Measurements from ENCODE around the gene ZBTB8A. TPM values are rescaled to one million over a fixed set of nuclear protein-coding genes. Genes with fewer than 3 reads are reported as not detected.
"Not testable (repeated sequence)": the region's sequence is repeated elsewhere in the genome, so short reads cannot be mapped to it uniquely, and the experiment has no call there.

The ZBTB8A gene
- total and polyA plus RNA-seq, 2 experiments from 2014 or later: 4.4 to 5.7 TPM

DNA sequence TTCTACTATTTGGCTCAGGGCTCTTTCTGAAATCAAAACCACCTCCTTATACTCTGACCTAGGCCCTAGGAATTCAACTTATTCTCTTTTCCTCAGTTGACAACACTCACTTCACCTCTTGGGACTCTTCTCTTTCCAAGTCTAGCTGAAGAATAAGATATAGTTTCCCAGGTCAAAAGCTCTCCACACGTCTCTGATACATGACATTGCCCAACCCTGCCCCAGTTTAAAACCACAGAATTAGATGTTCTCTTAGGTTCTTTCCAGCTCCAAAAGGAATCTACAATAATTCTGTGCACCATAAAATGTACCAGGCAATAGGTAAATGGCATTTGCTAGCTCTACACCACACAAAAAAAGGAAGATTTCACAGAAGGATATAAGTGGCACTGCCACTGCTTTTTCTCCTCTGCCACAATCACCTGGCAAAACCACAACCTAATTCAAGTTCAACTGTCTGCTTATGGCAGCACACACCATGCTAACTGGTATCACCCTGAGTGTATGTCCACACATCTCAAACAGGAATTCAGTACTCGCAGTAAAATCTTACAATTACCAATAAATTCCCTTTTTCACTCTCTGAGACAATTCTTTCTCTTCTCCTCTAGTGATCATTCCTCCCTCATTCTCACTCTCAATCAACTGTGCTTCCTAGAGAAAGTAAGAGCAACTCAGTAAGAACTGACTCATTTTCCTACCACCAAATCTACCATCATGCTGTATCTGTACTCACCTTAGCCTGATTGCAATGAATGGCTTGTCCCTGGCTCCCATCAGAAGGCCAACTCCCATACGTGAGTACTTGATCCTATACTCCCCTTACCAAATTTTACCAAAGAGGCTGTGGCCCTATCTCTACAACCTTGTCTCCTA, 83.8 kb downstream of the ZBTB8A start:
- Histone ChIP-seq H3K36me3 (peaks cover 7% of the 10 kb centered on the region), H3K4me1 (ENCODE audit: low read depth) (no peaks in the 10 kb centered on the region), H3K4me3 (no peak overlapping the region), H3K27me3 (no peaks in the 10 kb centered on the region), H3K9me3 (ENCODE audit: low read depth) (no peaks in the 10 kb centered on the region), H3K27ac (no peak overlapping the region)
- TF ChIP-seq, protein P1, sequence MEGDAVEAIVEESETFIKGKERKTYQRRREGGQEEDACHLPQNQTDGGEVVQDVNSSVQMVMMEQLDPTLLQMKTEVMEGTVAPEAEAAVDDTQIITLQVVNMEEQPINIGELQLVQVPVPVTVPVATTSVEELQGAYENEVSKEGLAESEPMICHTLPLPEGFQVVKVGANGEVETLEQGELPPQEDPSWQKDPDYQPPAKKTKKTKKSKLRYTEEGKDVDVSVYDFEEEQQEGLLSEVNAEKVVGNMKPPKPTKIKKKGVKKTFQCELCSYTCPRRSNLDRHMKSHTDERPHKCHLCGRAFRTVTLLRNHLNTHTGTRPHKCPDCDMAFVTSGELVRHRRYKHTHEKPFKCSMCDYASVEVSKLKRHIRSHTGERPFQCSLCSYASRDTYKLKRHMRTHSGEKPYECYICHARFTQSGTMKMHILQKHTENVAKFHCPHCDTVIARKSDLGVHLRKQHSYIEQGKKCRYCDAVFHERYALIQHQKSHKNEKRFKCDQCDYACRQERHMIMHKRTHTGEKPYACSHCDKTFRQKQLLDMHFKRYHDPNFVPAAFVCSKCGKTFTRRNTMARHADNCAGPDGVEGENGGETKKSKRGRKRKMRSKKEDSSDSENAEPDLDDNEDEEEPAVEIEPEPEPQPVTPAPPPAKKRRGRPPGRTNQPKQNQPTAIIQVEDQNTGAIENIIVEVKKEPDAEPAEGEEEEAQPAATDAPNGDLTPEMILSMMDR (IDR thresholded peaks at IDR 0.05; ENCODE audit: low read depth, low read length): no peak
- DNase-seq (ENCODE audit: low read depth in 1 of 2, low spot score in 1 of 2): no peak

DNA sequence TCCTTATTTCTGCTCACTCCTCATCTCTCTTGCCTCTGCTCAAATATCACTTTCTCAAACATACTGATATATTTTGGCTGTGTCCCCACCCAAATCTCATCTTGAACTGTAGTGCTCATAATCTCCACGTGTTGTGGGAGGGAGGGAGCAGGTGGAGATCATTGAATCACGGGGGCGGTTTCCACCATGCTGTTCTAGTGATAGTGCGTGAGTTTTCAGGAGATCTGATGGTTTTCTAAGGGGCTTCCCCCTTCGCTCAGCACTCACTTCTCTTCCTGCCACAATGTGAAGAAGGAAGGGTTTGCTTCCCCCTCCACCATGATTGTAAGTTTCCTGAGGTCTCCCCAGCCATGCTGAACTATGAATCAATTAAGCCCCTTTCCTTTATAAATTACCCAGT, 84.5 kb downstream of the ZBTB8A start:
- Histone ChIP-seq H3K4me3 (no peak overlapping the region), H3K36me3 (peaks cover 9% of the 10 kb centered on the region), H3K27me3 (no peaks in the 10 kb centered on the region), H3K27ac (no peak overlapping the region), H3K4me1 (ENCODE audit: low read depth) (no peaks in the 10 kb centered on the region), H3K9me3 (ENCODE audit: low read depth) (no peaks in the 10 kb centered on the region)
- no peak for DNase-seq (ENCODE audit: low read depth in 1 of 2, low spot score in 1 of 2)
- TF ChIP-seq, protein P1 (IDR thresholded peaks at IDR 0.05; ENCODE audit: low read depth, low read length): no peak

DNA sequence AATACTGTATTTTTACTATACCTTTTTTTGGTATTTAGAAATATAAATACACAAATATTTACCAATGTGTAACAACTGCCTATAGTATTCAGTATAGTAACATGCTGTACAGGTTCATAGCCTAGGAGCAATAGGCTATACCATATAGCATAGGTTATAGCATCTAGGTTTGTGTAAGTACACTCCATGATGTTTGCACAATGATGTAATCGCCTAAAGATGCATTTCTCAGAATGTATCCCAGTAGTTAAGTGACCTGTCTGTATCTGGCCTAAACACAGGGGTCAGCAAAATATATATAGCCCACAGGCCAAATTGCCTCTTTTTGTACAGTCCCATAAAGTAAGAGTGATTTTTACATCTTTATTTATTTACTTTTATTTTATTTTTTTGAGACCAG, 86.9 kb downstream of the ZBTB8A start:
- H3K36me3 ChIP-seq: peaks cover 9% of the 10 kb centered on the region
- H3K27ac ChIP-seq: no peak overlapping the region
- H3K9me3 ChIP-seq (ENCODE audit: low read depth): no peaks in the 10 kb centered on the region
- DNase-seq (ENCODE audit: low read depth in 1 of 2, low spot score in 1 of 2): no peak
- no peak overlapping the region for H3K4me3 ChIP-seq
- TF ChIP-seq, protein P1 (IDR thresholded peaks at IDR 0.05; ENCODE audit: low read depth, low read length): no peak
- H3K4me1 ChIP-seq (ENCODE audit: low read depth): no peaks in the 10 kb centered on the region
- no peaks in the 10 kb centered on the region for H3K27me3 ChIP-seq

DNA sequence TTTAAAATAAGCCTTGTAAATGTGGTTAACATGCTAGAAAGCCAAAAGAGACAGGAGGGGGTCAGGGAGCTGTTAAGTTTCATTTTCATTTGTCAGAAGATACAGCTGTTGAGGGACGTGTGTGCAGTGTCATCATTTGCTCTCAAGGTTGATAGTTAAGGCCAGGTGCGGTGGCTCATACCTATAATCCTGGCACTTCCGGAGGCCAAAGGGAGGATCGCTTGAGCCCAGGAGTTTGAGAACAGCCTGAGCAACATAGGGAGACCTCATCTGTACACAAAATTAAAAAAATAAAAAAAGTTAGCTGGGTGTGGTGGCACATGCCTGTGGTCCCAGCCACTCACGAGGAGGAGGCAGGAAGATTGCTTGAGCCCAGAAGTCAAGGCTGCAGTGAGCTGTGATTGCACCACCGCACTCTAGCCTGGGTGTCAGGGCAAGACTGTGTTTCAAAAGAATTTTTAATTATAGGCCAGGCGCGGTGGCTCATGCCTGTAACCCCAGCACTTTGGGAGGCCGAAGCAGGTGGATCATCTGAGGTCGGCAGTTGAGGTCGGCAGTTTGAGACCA, 88.5 kb downstream of the ZBTB8A start:
- no peaks in the 10 kb centered on the region for H3K4me1 ChIP-seq (ENCODE audit: low read depth)
- DNase-seq (ENCODE audit: low read depth in 1 of 2, low spot score in 1 of 2): no peak
- TF ChIP-seq, protein P1 (IDR thresholded peaks at IDR 0.05; ENCODE audit: low read depth, low read length): no peak
- no peak overlapping the region for H3K4me3 ChIP-seq
- no peak overlapping the region for H3K27ac ChIP-seq
- H3K27me3 ChIP-seq: no peaks in the 10 kb centered on the region
- no peaks in the 10 kb centered on the region for H3K9me3 ChIP-seq (ENCODE audit: low read depth)
- peaks cover 9% of the 10 kb centered on the region for H3K36me3 ChIP-seq

DNA sequence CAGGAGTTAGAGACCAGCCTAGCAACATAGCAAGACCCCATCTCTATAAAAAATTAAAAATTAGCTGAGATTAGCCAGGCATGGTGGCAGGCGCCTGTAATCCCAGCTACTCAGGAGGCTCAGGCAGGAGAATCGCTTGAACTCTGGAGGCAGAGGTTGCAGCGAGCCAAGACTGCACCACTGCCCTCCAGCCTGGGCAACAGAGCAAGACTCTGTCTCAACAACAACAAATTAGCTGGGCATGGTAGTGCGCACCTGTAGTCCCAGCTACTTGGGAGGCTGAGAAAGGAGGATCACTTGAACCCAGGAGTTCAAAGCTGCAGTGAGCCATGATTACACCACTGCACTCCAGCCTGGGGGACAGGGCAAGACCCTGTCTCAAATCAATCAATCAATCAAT, 90.9 kb downstream of the ZBTB8A start:
- H3K4me1 ChIP-seq (ENCODE audit: low read depth); H3K27me3 ChIP-seq; H3K27ac ChIP-seq; H3K4me3 ChIP-seq; H3K36me3 ChIP-seq; DNase-seq (ENCODE audit: low read depth in 1 of 2, low spot score in 1 of 2); H3K9me3 ChIP-seq (ENCODE audit: low read depth): not testable (repeated sequence)

DNA sequence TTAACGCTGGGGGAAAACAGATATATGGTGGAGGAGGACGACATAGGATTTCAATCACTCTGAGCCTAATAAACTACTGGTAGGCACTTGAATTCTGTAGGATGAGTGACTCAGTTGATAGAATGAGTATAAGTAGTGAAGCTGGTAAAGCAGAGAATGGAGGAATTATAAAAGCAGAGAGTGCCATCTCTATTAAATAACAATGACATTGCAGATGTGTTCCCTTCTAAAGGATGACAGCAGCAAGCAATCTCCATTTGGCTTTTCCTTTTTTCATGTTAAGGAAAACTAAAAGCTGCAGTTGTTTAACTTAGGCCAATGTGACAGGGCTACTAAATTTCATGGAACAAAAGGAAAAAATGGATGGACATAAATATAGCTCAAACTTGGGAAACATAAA, 93.6 kb downstream of the ZBTB8A start:
- H3K4me3 ChIP-seq: no peak overlapping the region
- H3K36me3 ChIP-seq: peaks cover 2% of the 10 kb centered on the region
- no peaks in the 10 kb centered on the region for H3K27me3 ChIP-seq
- TF ChIP-seq, protein P1 (IDR thresholded peaks at IDR 0.05; ENCODE audit: low read depth, low read length): no peak
- H3K9me3 ChIP-seq (ENCODE audit: low read depth): no peaks in the 10 kb centered on the region
- H3K27ac ChIP-seq: no peak overlapping the region
- no peak for DNase-seq (ENCODE audit: low read depth in 1 of 2, low spot score in 1 of 2)
- no peaks in the 10 kb centered on the region for H3K4me1 ChIP-seq (ENCODE audit: low read depth)

All from cardiac muscle cell (in vitro differentiated cells and primary cell).